ENCODE measurements around the gene WDFY2.

Gene WDFY2

DNA sequence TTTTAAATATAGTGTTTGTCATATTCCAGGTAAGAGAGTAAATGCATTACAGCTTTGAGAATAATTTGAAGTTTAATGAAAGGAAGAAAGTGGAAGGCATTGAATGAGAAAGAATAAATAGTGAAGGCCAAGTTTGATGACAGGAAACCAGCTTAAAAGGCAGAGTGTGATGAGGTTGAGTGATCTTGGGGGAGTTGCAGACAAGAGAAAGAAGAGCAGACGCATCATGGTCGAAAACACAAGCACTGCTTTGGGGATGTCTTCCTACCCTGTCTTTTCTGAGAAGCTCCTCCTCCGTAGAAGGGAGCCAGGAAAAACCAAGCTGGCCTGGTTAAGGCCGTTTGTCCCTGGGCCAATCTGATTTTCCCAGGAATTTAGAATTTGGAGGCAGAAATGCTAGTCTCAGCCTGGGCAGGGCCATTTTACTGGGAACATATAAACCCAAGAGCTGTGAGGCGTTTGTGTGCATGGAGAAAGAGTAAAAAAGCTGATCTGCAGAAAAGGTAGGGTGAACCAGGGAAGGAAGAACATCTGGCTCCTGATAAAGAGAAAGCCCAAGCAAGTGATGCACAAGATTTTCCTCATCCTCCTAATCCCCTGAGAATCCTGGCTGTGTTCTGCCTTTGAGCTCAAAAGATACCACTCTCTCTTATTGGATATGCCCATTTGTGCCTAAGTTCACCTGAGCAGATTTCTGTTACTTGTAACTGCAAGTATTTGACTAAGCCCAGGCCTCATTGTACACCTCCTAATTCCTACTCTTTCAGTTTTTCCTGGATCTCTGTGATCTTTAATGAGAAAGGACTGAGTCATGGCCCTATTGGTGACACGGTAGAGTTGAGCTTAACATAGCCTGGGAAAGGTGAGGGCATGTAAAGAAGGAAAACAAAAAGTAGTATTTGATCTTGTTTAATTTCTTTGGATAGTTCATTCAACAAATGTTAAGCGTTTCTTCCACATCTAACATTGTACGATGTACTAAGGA, 80.0 kb downstream of the WDFY2 start:
- Mint-ChIP-seq H3K27me3 (no peaks in the 10 kb centered on the region), H3K36me3 (ENCODE audit: low read depth) (peaks cover 41% of the 10 kb centered on the region), H3K9me3 (no peaks in the 10 kb centered on the region), H3K27ac (no peak overlapping the region), H3K4me1 (ENCODE audit: low read depth) (peaks cover 31% of the 10 kb centered on the region), H3K4me3 (no peak overlapping the region)
- intact Hi-C loops (cut with micrococcal nuclease), result no loop called here

DNA sequence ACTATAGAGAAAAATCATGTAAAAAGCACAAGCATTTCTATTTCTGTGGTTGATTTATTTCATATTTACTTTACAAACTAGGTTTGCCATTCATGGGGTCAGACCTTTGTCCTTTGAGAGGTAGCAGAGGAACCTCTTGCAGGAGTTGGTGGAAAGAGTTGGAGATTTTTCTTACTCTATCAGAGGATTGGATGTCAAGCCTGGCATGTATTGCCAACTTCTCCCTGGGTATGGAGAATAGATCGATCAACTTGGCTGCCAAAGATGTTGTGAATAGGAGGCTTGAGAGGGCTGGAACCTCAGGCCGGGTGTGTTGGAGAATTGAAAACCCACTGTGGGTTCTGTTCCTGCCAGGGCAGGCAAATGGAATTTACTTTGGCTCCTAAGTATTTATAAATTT, 81.2 kb downstream of the WDFY2 start:
- Mint-ChIP-seq H3K4me3 (no peak overlapping the region), H3K27me3 (no peaks in the 10 kb centered on the region), H3K36me3 (ENCODE audit: low read depth) (peaks cover 41% of the 10 kb centered on the region), H3K27ac (no peak overlapping the region), H3K9me3 (no peaks in the 10 kb centered on the region), H3K4me1 (ENCODE audit: low read depth) (peaks cover 35% of the 10 kb centered on the region)
- intact Hi-C loops (cut with micrococcal nuclease), result no loop called here

GRCh38 chr13:51666374-51666773, 82.1 kb downstream of the WDFY2 start:
- intact Hi-C loops (cut with micrococcal nuclease), result no loop called here
- no peaks in the 10 kb centered on the region for H3K9me3 Mint-ChIP-seq
- H3K4me1 Mint-ChIP-seq (ENCODE audit: low read depth), result peaks cover 35% of the 10 kb centered on the region
- peaks cover 43% of the 10 kb centered on the region for H3K36me3 Mint-ChIP-seq (ENCODE audit: low read depth)
- no peak overlapping the region for H3K4me3 Mint-ChIP-seq
- no peak overlapping the region for H3K27ac Mint-ChIP-seq
- H3K27me3 Mint-ChIP-seq, result no peaks in the 10 kb centered on the region

DNA sequence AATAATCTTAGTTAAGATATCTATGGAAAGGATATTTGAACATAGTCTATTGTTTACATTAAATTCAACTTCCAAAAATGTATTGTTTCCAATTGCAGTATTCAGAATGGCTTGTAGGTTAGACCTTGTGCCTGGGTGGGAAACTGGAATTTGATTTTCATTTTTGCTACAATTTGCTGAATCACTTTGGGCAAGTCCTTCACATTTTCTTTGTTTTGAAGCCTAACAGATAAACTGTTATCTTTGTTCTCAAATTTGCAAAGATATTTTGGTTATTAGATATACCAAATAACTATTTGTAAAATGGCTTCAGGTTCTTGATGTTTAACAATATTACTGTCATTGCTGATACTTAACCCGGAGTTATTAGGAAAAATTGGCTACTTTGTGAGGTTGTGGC, 82.6 kb downstream of the WDFY2 start:
- Mint-ChIP-seq H3K4me1 (ENCODE audit: low read depth) (peaks cover 35% of the 10 kb centered on the region), H3K27ac (no peak overlapping the region), H3K36me3 (ENCODE audit: low read depth) (peaks cover 43% of the 10 kb centered on the region), H3K4me3 (no peak overlapping the region), H3K27me3 (no peaks in the 10 kb centered on the region), H3K9me3 (no peaks in the 10 kb centered on the region)
- intact Hi-C loops (cut with micrococcal nuclease), result no loop called here

- H3K4me1 Mint-ChIP-seq (ENCODE audit: low read depth), result peaks cover 52% of the 10 kb centered on the region
- H3K36me3 Mint-ChIP-seq (ENCODE audit: low read depth), result peaks cover 32% of the 10 kb centered on the region
- intact Hi-C loops (cut with micrococcal nuclease), result no loop called here
- no peaks in the 10 kb centered on the region for H3K9me3 Mint-ChIP-seq
- H3K27ac Mint-ChIP-seq, result no peak overlapping the region
- no peaks in the 10 kb centered on the region for H3K27me3 Mint-ChIP-seq
- H3K4me3 Mint-ChIP-seq, result no peak overlapping the region
Measured at GRCh38 chr13:51668580-51669195, 84.4 kb downstream of the WDFY2 start.

GRCh38 chr13:51673165-51673564, 88.9 kb downstream of the WDFY2 start:
- H3K9me3 Mint-ChIP-seq, result no peaks in the 10 kb centered on the region
- no peak overlapping the region for H3K4me3 Mint-ChIP-seq
- peaks cover 36% of the 10 kb centered on the region for H3K4me1 Mint-ChIP-seq (ENCODE audit: low read depth)
- peaks cover 43% of the 10 kb centered on the region for H3K36me3 Mint-ChIP-seq (ENCODE audit: low read depth)
- H3K27me3 Mint-ChIP-seq, result no peaks in the 10 kb centered on the region
- intact Hi-C loops (cut with micrococcal nuclease), result no loop called here
- no peak overlapping the region for H3K27ac Mint-ChIP-seq

- H3K36me3 Mint-ChIP-seq (ENCODE audit: low read depth), result peaks cover 53% of the 10 kb centered on the region
- no peak overlapping the region for H3K4me3 Mint-ChIP-seq
- H3K27me3 Mint-ChIP-seq, result no peaks in the 10 kb centered on the region
- H3K27ac Mint-ChIP-seq, result no peak overlapping the region
- H3K9me3 Mint-ChIP-seq, result no peaks in the 10 kb centered on the region
- H3K4me1 Mint-ChIP-seq (ENCODE audit: low read depth), result peaks cover 36% of the 10 kb centered on the region
- intact Hi-C loops (cut with micrococcal nuclease), result no loop called here
Measured at GRCh38 chr13:51674276-51674675, 90.0 kb downstream of the WDFY2 start.

DNA sequence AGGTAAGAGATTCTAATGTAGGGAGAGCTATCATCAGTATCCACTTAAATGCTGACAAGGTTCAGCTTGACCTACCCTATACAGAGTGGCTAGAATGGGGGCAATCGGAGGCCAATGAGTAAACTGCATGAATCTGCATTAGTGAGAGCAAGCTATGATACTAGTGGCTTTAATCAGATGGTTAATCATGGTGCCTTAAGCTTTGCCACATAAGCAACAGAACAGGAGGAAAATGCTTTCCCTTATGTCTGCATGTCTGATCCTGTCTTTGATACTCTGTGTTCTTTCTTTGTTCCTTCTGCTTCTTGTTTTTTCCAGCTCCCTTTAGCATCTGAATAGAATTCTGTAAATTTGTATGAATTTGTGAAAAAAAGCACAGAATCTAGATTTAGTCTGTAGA, 91.1 kb downstream of the WDFY2 start:
- no peaks in the 10 kb centered on the region for H3K27me3 Mint-ChIP-seq
- no peak overlapping the region for H3K4me3 Mint-ChIP-seq
- H3K27ac Mint-ChIP-seq, result no peak overlapping the region
- intact Hi-C loops (cut with micrococcal nuclease), result no loop called here
- H3K4me1 Mint-ChIP-seq (ENCODE audit: low read depth), result peaks cover 35% of the 10 kb centered on the region
- peaks cover 64% of the 10 kb centered on the region for H3K36me3 Mint-ChIP-seq (ENCODE audit: low read depth)
- H3K9me3 Mint-ChIP-seq, result no peaks in the 10 kb centered on the region

GRCh38 chr13:51675877-51676276, 91.6 kb downstream of the WDFY2 start:
- Mint-ChIP-seq H3K27me3 (no peaks in the 10 kb centered on the region), H3K4me3 (no peak overlapping the region), H3K27ac (no peak overlapping the region), H3K9me3 (no peaks in the 10 kb centered on the region), H3K36me3 (ENCODE audit: low read depth) (peaks cover 61% of the 10 kb centered on the region), H3K4me1 (ENCODE audit: low read depth) (peaks cover 35% of the 10 kb centered on the region)
- intact Hi-C loops (cut with micrococcal nuclease), result no loop called here

DNA sequence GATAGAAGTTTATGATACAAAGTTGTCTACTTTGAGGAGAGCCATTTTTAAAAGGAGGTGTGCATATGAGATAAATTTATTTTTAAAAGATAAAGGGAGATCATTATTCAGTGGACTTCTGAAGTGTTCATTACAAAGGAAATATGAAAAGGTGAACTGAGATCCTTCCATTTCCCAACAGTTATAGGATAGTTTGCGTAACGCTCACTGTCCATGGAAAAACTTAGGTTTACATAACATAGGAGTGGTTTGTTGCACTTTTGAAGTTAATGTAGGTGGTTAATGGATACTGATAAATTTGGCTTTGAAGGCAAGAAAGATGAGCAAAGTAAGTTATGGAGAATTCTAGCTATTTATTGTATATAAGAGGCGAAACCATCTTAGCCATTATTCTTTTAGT, 92.5 kb downstream of the WDFY2 start:
- Mint-ChIP-seq H3K9me3 (no peaks in the 10 kb centered on the region), H3K36me3 (ENCODE audit: low read depth) (peaks cover 61% of the 10 kb centered on the region), H3K27me3 (no peaks in the 10 kb centered on the region), H3K4me1 (ENCODE audit: low read depth) (peaks cover 37% of the 10 kb centered on the region), H3K4me3 (no peak overlapping the region), H3K27ac (no peak overlapping the region)
- intact Hi-C loops (cut with micrococcal nuclease), result no loop called here

GRCh38 chr13:51678420-51678819, 94.2 kb downstream of the WDFY2 start:
- intact Hi-C loops (cut with micrococcal nuclease), result no loop called here
- Mint-ChIP-seq H3K36me3 (ENCODE audit: low read depth) (peaks cover 70% of the 10 kb centered on the region), H3K4me1 (ENCODE audit: low read depth) (peaks cover 25% of the 10 kb centered on the region), H3K27me3 (no peaks in the 10 kb centered on the region), H3K9me3 (no peaks in the 10 kb centered on the region), H3K27ac (no peak overlapping the region), H3K4me3 (no peak overlapping the region)

DNA sequence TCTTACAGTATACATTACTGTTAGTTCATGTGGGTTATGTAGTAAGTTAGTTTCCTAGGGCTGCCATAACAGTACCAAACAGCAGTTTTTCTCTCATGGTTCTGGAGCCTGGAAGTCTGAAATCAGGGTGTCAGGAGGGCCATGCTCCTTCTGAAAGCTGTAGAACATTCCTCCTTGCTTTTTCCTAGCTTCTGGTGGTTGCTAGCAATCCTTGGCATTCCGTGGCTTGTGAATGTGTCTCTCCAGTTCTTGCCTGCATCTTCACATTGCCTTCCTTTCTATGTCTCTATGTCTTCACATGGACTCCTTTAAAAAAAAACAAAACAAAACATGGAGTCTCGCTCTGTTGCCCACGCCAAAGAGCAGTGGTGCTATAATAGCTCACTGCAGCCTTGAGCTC, 95.4 kb downstream of the WDFY2 start:
- Mint-ChIP-seq H3K27ac (no peak overlapping the region), H3K4me3 (no peak overlapping the region), H3K9me3 (no peaks in the 10 kb centered on the region), H3K4me1 (ENCODE audit: low read depth) (peaks cover 24% of the 10 kb centered on the region), H3K36me3 (ENCODE audit: low read depth) (peaks cover 82% of the 10 kb centered on the region), H3K27me3 (no peaks in the 10 kb centered on the region)
- intact Hi-C loops (cut with micrococcal nuclease), result no loop called here

- Mint-ChIP-seq H3K4me3 (no peak overlapping the region), H3K36me3 (ENCODE audit: low read depth) (peaks cover 88% of the 10 kb centered on the region), H3K4me1 (ENCODE audit: low read depth) (peaks cover 34% of the 10 kb centered on the region), H3K27ac (no peak overlapping the region), H3K9me3 (no peaks in the 10 kb centered on the region), H3K27me3 (no peaks in the 10 kb centered on the region)
- intact Hi-C loops (cut with micrococcal nuclease), result no loop called here
Measured at GRCh38 chr13:51681037-51681678, 96.9 kb downstream of the WDFY2 start.

DNA sequence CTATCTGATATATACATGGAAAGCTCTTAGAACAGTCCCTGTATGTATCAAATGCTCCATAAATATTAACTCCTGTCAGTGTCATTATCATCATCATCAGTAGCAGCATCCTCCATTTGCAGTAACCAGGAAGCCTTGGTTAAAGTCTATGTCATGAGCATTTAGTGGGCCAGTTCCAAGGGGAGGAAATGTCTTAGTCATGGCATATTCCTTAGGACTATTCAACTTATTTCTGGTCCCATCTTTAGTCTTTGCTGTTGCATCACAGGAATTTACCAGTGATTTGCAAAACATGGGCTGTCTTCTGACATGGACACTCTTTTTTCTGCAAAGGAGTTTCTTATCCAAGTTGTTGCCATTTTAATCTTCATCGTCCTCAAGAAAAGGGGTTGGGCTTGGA, 98.4 kb downstream of the WDFY2 start:
- Mint-ChIP-seq H3K9me3 (no peaks in the 10 kb centered on the region), H3K4me1 (ENCODE audit: low read depth) (peaks cover 37% of the 10 kb centered on the region), H3K36me3 (ENCODE audit: low read depth) (peaks cover 76% of the 10 kb centered on the region), H3K27ac (no peak overlapping the region), H3K27me3 (no peaks in the 10 kb centered on the region), H3K4me3 (no peak overlapping the region)
- intact Hi-C loops (cut with micrococcal nuclease), result no loop called here

Measured in dendritic cell treated with granulocyte-macrophage colony-stimulating factor and Interleukin-4, amounts not matched to agents 40 ng/mL and 50 ng/mL, for 4 days (primary cell).